H1 (cell line): ENCODE results near the gene POLR3A. TPM values are rescaled to one million over a fixed set of nuclear protein-coding genes. Genes with fewer than 3 reads are reported as not detected.

Experiments
- CTCF ChIA-PET: fragments of 300-600 bp; sonication (Branson Sonifier 250); formaldehyde crosslinking; loops from one replicate; lab custom pipeline; 2021; ENCODE audit not compliant: partially characterized antibody; lab: Charles Lee
- POLR2A ChIA-PET: fragments of 300-600 bp; sonication (Branson Sonifier 250); formaldehyde crosslinking; loops from one replicate; lab custom pipeline; 2021; ENCODE audit warnings: inconsistent platforms; ENCODE audit not compliant: partially characterized antibody; lab: Charles Lee
- DNase-seq, 2 experiments: peaks; one replicate each; pipeline versions ENCODE4 v3.0.0 to v3.0.0-alpha.2; 2010 to 2022; ENCODE audit warnings: low spot score in 2 of 2, low read depth in 1 of 2, mixed read lengths in 1 of 2
- FAIRE-seq: peaks from 2 replicates; lab custom pipeline; 2011; peaks lifted over from hg19 to GRCh38; lab: Jason Lieb, UNC
- H2AFZ ChIP-seq: 2 replicates; pipeline ENCODE4 v1.8.1; 2012; ENCODE audit warnings: low read length, inconsistent platforms
- H2AK5ac ChIP-seq: 2 replicates; pipeline ENCODE4 v1.6.1; 2013; ENCODE audit warnings: low read depth, low read length
- H2BK120ac ChIP-seq: replicated peaks from 2 replicates; pipeline ENCODE3; 2013; ENCODE audit warnings: low read depth, low read length, inconsistent platforms
- H2BK12ac ChIP-seq: 2 replicates; pipeline ENCODE4 v1.6.1; 2013; ENCODE audit warnings: low read depth, low read length
- H2BK15ac ChIP-seq: 2 replicates; pipeline ENCODE4 v1.6.1; 2013; ENCODE audit warnings: low read length
- H2BK20ac ChIP-seq: 2 replicates; pipeline ENCODE4 v1.6.1; 2013; ENCODE audit warnings: low read length
- H2BK5ac ChIP-seq: 2 replicates; pipeline ENCODE4 v1.6.1; 2013; ENCODE audit warnings: low read depth, low read length
- H3K14ac ChIP-seq: 2 replicates; pipeline ENCODE4 v1.6.1; 2013; ENCODE audit warnings: inconsistent platforms; ENCODE audit not compliant: insufficient read length
- H3K18ac ChIP-seq: 2 replicates; pipeline ENCODE4 v1.6.1; 2013; ENCODE audit warnings: low read length; ENCODE audit errors: extremely low read depth
- H3K23ac ChIP-seq: 2 replicates; pipeline ENCODE4 v1.6.1; 2013; ENCODE audit warnings: inconsistent platforms; ENCODE audit not compliant: insufficient read length
- H3K23me2 ChIP-seq: 2 replicates; pipeline ENCODE4 v1.6.1; 2013; ENCODE audit warnings: low read depth, low read length
- H3K27ac ChIP-seq: 2 replicates; pipeline ENCODE4 v1.6.1; 2011; ENCODE audit warnings: low read depth, low read length, inconsistent platforms
- H3K27me3 ChIP-seq, 4 experiments: replicated peaks in 1 of 4; 1 replicate in 1 of 4; 2 replicates in 3 of 4; pipeline versions ENCODE4 v1.6.1 to v1.8.1; 2011 to 2013; ENCODE audit warnings: low read length in 3 of 4, mild to moderate bottlenecking in 3 of 4, inconsistent platforms in 2 of 4, mixed read lengths in 2 of 4, moderate library complexity in 1 of 4; ENCODE audit not compliant: control insufficient read depth in 3 of 4, insufficient read depth in 3 of 4; ENCODE audit errors: extremely low read depth in 1 of 4
- H3K36me3 ChIP-seq, 4 experiments: 2 replicates each; pipeline versions ENCODE4 v1.6.1 to v1.8.1; 2011 to 2013; ENCODE audit warnings: mild to moderate bottlenecking in 4 of 4, low read length in 3 of 4, moderate library complexity in 2 of 4, control low read depth in 1 of 4, inconsistent platforms in 1 of 4; ENCODE audit not compliant: insufficient read depth in 4 of 4, control insufficient read depth in 2 of 4
- H3K4ac ChIP-seq: replicated peaks from 2 replicates; pipeline ENCODE3; 2013; ENCODE audit warnings: low read length, low read depth, mixed read lengths, inconsistent platforms; ENCODE audit not compliant: insufficient read length
- H3K4me1 ChIP-seq, 4 experiments: replicated peaks in 1 of 4; 1 replicate in 1 of 4; 2 replicates in 3 of 4; pipeline versions ENCODE4 v1.6.1 to v1.8.1; 2011 to 2013; ENCODE audit warnings: low read length in 3 of 4, inconsistent platforms in 2 of 4, mixed read lengths in 1 of 4; ENCODE audit not compliant: insufficient read depth in 4 of 4, control insufficient read depth in 3 of 4
- H3K4me2 ChIP-seq, 2 experiments: 2 replicates each; pipeline versions ENCODE4 v1.6.1 to v1.8.1; 2011 to 2013; ENCODE audit warnings: low read depth in 2 of 2, low read length in 2 of 2, control low read depth in 1 of 2, inconsistent platforms in 1 of 2, mild to moderate bottlenecking in 1 of 2; ENCODE audit not compliant: insufficient read depth in 1 of 2
- H3K4me3 ChIP-seq, 4 experiments: fragments of 200-600, 300-600 bp in 1 of 4; sonication (generic), shearing (Covaris generic), sonication (Bioruptor Twin) in 1 of 4; 2 replicates each; pipeline versions ENCODE4 v1.5.1 to v1.8.1; 2011 to 2016; ENCODE audit warnings: low read length in 4 of 4, low read depth in 3 of 4, control low read depth in 2 of 4, inconsistent platforms in 2 of 4, mild to moderate bottlenecking in 2 of 4, mixed read lengths in 1 of 4, moderate library complexity in 1 of 4; ENCODE audit not compliant: insufficient read depth in 2 of 4; ENCODE audit errors: extremely low read depth in 1 of 4
- H3K56ac ChIP-seq: replicated peaks from 2 replicates; pipeline ENCODE3; 2013; ENCODE audit warnings: low read depth, mild to moderate bottlenecking, mixed read lengths, low read length, inconsistent platforms; ENCODE audit not compliant: insufficient read length
- H3K79me1 ChIP-seq: 2 replicates; pipeline ENCODE4 v1.6.1; 2013; ENCODE audit warnings: low read depth, low read length, control low read depth
- H3K79me2 ChIP-seq, 2 experiments: 2 replicates each; pipeline versions ENCODE4 v1.6.1 to v1.8.1; 2012 to 2013; ENCODE audit warnings: low read length in 2 of 2, mild to moderate bottlenecking in 2 of 2, inconsistent platforms in 1 of 2; ENCODE audit not compliant: insufficient read depth in 2 of 2, control insufficient read depth in 1 of 2
- H3K9ac ChIP-seq, 4 experiments: replicated peaks in 1 of 4; 1 replicate in 1 of 4; 2 replicates in 3 of 4; pipeline versions ENCODE4 v1.6.1 to v1.8.1; 2011 to 2013; ENCODE audit warnings: low read depth in 3 of 4, low read length in 3 of 4, control low read depth in 2 of 4, mild to moderate bottlenecking in 2 of 4, moderate library complexity in 2 of 4, inconsistent platforms in 1 of 4; ENCODE audit errors: extremely low read depth in 1 of 4
- H3K9me3 ChIP-seq, 2 experiments: 2 replicates each; pipeline versions ENCODE4 v1.6.1 to v1.8.1; 2012 to 2013; ENCODE audit warnings: mild to moderate bottlenecking in 2 of 2, moderate library complexity in 2 of 2, control low read depth in 1 of 2, inconsistent platforms in 1 of 2, low read depth in 1 of 2, low read length in 1 of 2, mixed read lengths in 1 of 2; ENCODE audit not compliant: insufficient read depth in 2 of 2
- H4K20me1 ChIP-seq, 2 experiments: replicated peaks in 1 of 2; 2 replicates each; pipeline versions ENCODE3 to v1.8.1; 2011 to 2013; ENCODE audit warnings: inconsistent platforms in 2 of 2, low read length in 2 of 2, mild to moderate bottlenecking in 1 of 2; ENCODE audit not compliant: insufficient read depth in 2 of 2, control insufficient read depth in 1 of 2
- H4K5ac ChIP-seq: 2 replicates; pipeline ENCODE4 v1.6.1; 2013; ENCODE audit warnings: low read length, low read depth, mixed read lengths, inconsistent platforms; ENCODE audit not compliant: insufficient read length
- H4K8ac ChIP-seq: 2 replicates; pipeline ENCODE4 v1.8.0; 2013; ENCODE audit warnings: mild to moderate bottlenecking, moderate library complexity, low read length, inconsistent platforms; ENCODE audit not compliant: insufficient read depth; ENCODE audit errors: extremely low read depth
- H4K91ac ChIP-seq: replicated peaks from 2 replicates; pipeline ENCODE3; 2013; ENCODE audit warnings: low read length, mixed read lengths, inconsistent platforms; ENCODE audit not compliant: insufficient read length
- BACH1 ChIP-seq: IDR thresholded peaks from 2 replicates; pipeline ENCODE4 v1.6.1; 2012; ENCODE audit warnings: low read length, improper control_type of control experiment
- CEBPB ChIP-seq: IDR thresholded peaks from 2 replicates; pipeline ENCODE4 v1.6.1; 2012; ENCODE audit warnings: low read depth, low read length
- KDM1A ChIP-seq: fragments of 200-600, 300-600 bp; sonication (generic); IDR thresholded peaks from 2 replicates; pipeline ENCODE4 v1.7.1; 2016; ENCODE audit warnings: mild to moderate bottlenecking, low read length, borderline replicate concordance
- SUZ12 ChIP-seq: fragments of 200-600 bp; sonication (generic); IDR thresholded peaks from 2 replicates; pipeline ENCODE4 v1.6.1; 2012; ENCODE audit warnings: mild to moderate bottlenecking, inconsistent platforms, low read length, moderate library complexity, mixed read lengths
- TBP ChIP-seq: IDR thresholded peaks from 2 replicates; pipeline ENCODE4 v1.6.1; 2011; ENCODE audit warnings: low read depth, low read length, improper control_type of control experiment
- TEAD4 ChIP-seq: IDR thresholded peaks from 2 replicates; pipeline ENCODE4 v1.6.1; 2012; ENCODE audit warnings: low read depth, low read length, inconsistent platforms, mixed read lengths
- WGBS, 2 experiments: shearing (Covaris generic) in 1 of 2; methylation state at CpG; one replicate each; pipeline versions ENCODE4 v1.1.6 to v1.1.7; 2013 to 2015; ENCODE audit warnings: low lambda C conversion rate in 2 of 2, mixed read lengths in 2 of 2, inconsistent platforms in 1 of 2, low coverage in 1 of 2, missing lambda C conversion rate in 1 of 2; ENCODE audit not compliant: insufficient replicate concordance in 2 of 2, insufficient coverage in 1 of 2, insufficient read length in 1 of 2; ENCODE audit errors: extremely low coverage in 1 of 2, missing lambda C conversion rate in 1 of 2; 5-methylcytosine and 5-hydroxymethylcytosine counted together
- polyA plus RNA-seq, 7 experiments: library from polyadenylated mRNA; depleted of rRNA in 3 of 7; stranded (reverse) in 5 of 7; unstranded in 2 of 7; fragments of >200 nt in 5 of 7; fragments of 200-250 nt in 2 of 7; gene quantifications; 1 replicate in 5 of 7; 2 replicates in 1 of 7; 4 replicates in 1 of 7; pipeline versions ENCODE4 v1.2.1 to v1.2.3, GENCODE V29; 2011 to 2013; ENCODE audit warnings: missing spikeins in 2 of 7, mixed read lengths in 2 of 7
- total RNA-seq: library from RNA; stranded (reverse); fragmentation: NEBNext Ultra II Directional; extraction: Animal tissue kit (Norgen Biotek cat#: 25700); gene quantifications from 2 replicates; pipeline ENCODE4 v1.2.1, GENCODE V29; 2021

The POLR3A gene
- total and polyA plus RNA-seq, 2 of the 8 experiments (the other 6 are each of a cell fraction or from before 2014, with no cell fraction given) = 11.3 to 38.6 TPM

- Histone ChIP-seq H3K4me2 (no peak overlapping the region), H4K91ac (no peak overlapping the region), H3K27me3 (no peaks in the 10 kb centered on the region), H3K14ac (no peak overlapping the region), H3K4me3 (no peak overlapping the region), H4K20me1 (peaks cover 0 to 1% of the 10 kb centered on the region in 2 experiments), H4K5ac (no peak overlapping the region), H3K23me2 (no peaks in the 10 kb centered on the region), H3K4ac (no peak overlapping the region), H3K79me1 (no peaks in the 10 kb centered on the region; the same call in 1 of the 2 replicates), H3K18ac (no peak overlapping the region), H3K4me1 (no peaks in the 10 kb centered on the region), H3K79me2 (no peaks in the 10 kb centered on the region), H3K56ac (no peak overlapping the region), H3K9me3 (no peaks in the 10 kb centered on the region), H3K27ac (no peak overlapping the region), H2BK20ac (no peak overlapping the region), H2AK5ac (no peak overlapping the region), H3K23ac (no peak overlapping the region), H3K9ac (no peak overlapping the region), H2BK15ac (no peak overlapping the region), H2AFZ (no peak overlapping the region), H3K36me3 (peaks cover 34 to 87% (median 76%) of the 10 kb centered on the region in 4 experiments), H2BK120ac (no peak overlapping the region), H2BK5ac (no peak overlapping the region), H4K8ac (no peak overlapping the region), H2BK12ac (no peak overlapping the region)
- ChIA-PET CTCF (interaction anchor here (1.1 kb wide), 1 partner anchor 14 kb away, joined by 5 read pairs; no protein-coding TSS in a partner anchor), POLR2A (interaction anchor here (1.2 to 1.9 kb wide), 2 partner anchors 14 to 29 kb away, joined by 3 to 5 read pairs; partner anchors contain the start of gene POLR3A)
- DNase-seq = no peak
- WGBS, 2 experiments = 93% methylated on average over 5 of the region's 5 CpGs; no CpG with 5 or more reads in 1 of the 2 experiments
- no peak for FAIRE-seq
- TF ChIP-seq CEBPB (no peak), BACH1 (no peak), TEAD4 (no peak), TBP (no peak), SUZ12 (no peak), KDM1A (no peak)
These were observed 13.8 kb downstream of the POLR3A start for GRCh38 chr10:78015546-78015945.
